HG02885 (cell line): ENCODE data around the gene RAPGEF6.
"Not testable (repeated sequence)": the region's sequence is repeated elsewhere in the genome, so short reads cannot be mapped to it uniquely, and the experiment has no call there.

Experiments
- ATAC-seq: cut with Tn5 transposase; IDR thresholded peaks from one replicate; pipeline ENCODE4 v1.9.1; 2021; ENCODE audit warnings: mild to moderate bottlenecking; ENCODE audit not compliant: unreplicated experiment, poor library complexity

Gene RAPGEF6

GRCh38 chr5:131610198-131611063, 24.6 kb downstream of the RAPGEF6 start:
- ATAC-seq = no peak

GRCh38 chr5:131609774-131610173, 25.3 kb downstream of the RAPGEF6 start:
- ATAC-seq = no peak

- no peak for ATAC-seq
These were observed 26.4 kb downstream of the RAPGEF6 start for GRCh38 chr5:131608597-131608996.

GRCh38 chr5:131607903-131608540, 27.0 kb downstream of the RAPGEF6 start:
- ATAC-seq = no peak

GRCh38 chr5:131607418-131607817, 27.6 kb downstream of the RAPGEF6 start:
- ATAC-seq = no peak

- ATAC-seq = no peak
These were observed 29.9 kb downstream of the RAPGEF6 start for GRCh38 chr5:131605086-131605485.

- peak; percentile 66 for ATAC-seq
These were observed 39.7 kb downstream of the RAPGEF6 start for GRCh38 chr5:131595088-131596033.

GRCh38 chr5:131593921-131594320, 41.1 kb downstream of the RAPGEF6 start:
- ATAC-seq = no peak

- ATAC-seq = not testable (repeated sequence)
These were observed 41.6 kb downstream of the RAPGEF6 start for GRCh38 chr5:131593436-131593835.

- ATAC-seq = peak; percentile 56
These were observed 45.3 kb downstream of the RAPGEF6 start for GRCh38 chr5:131589510-131590348.

- no peak for ATAC-seq
These were observed 47.5 kb downstream of the RAPGEF6 start for GRCh38 chr5:131587541-131587940.

GRCh38 chr5:131581702-131582101, 53.3 kb downstream of the RAPGEF6 start:
- ATAC-seq = no peak

- no peak for ATAC-seq
These were observed 54.9 kb downstream of the RAPGEF6 start for GRCh38 chr5:131579917-131580671.

- no peak for ATAC-seq
These were observed 59.3 kb downstream of the RAPGEF6 start for GRCh38 chr5:131575660-131576227.

GRCh38 chr5:131571669-131572168, 63.3 kb downstream of the RAPGEF6 start:
- ATAC-seq = no peak

- no peak for ATAC-seq
These were observed 64.3 kb downstream of the RAPGEF6 start for GRCh38 chr5:131570757-131571156.

- ATAC-seq = no peak
These were observed 70.8 kb downstream of the RAPGEF6 start for GRCh38 chr5:131564229-131564652.

GRCh38 chr5:131563434-131564228, 71.4 kb downstream of the RAPGEF6 start:
- no peak for ATAC-seq
